ENCODE results near the gene MARCHF4.

MARCHF4 gene

DNA sequence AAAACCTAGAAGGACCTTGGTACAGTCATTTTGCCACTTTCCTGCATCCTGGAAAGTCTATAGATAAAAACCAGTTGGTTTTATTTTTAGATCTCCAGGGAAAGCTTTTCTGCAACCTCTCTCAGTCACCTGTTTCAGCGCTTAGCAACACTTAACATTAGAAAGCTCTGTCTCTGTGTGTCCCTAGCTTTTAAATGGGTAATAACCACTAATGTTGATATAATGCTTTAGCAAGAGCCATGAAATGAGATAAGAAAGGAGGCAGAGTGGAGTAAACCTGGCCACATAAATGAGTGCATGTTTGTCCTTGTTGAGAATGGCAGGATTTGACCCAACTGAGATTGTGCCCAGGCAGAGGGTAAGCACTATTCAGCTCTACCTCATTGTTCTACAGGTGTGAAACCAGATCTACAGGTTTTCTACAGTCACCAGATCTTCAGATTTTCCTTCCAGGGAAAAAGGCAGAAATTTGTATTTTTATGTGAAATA is 44.8 kb downstream of the MARCHF4 start:
- TF ChIP-seq, protein P1, sequence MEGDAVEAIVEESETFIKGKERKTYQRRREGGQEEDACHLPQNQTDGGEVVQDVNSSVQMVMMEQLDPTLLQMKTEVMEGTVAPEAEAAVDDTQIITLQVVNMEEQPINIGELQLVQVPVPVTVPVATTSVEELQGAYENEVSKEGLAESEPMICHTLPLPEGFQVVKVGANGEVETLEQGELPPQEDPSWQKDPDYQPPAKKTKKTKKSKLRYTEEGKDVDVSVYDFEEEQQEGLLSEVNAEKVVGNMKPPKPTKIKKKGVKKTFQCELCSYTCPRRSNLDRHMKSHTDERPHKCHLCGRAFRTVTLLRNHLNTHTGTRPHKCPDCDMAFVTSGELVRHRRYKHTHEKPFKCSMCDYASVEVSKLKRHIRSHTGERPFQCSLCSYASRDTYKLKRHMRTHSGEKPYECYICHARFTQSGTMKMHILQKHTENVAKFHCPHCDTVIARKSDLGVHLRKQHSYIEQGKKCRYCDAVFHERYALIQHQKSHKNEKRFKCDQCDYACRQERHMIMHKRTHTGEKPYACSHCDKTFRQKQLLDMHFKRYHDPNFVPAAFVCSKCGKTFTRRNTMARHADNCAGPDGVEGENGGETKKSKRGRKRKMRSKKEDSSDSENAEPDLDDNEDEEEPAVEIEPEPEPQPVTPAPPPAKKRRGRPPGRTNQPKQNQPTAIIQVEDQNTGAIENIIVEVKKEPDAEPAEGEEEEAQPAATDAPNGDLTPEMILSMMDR (IDR thresholded peaks at IDR 0.05), result no peak
- DNase-seq (ENCODE audit: low spot score), result no peak
- no peak overlapping the region for H3K4me3 ChIP-seq
- no peak overlapping the region for H3K27ac ChIP-seq
